RWPE1 (cell line): ENCODE data around the gene ZBTB17.
A peak's percentile ranks its signal among the peaks of the same experiment; 100 is the strongest.

Experiments
- CTCF ChIA-PET: fragments of 350-600 bp; sonication (Branson Sonifier 250); formaldehyde crosslinking; extraction: SDS; loops from one replicate; lab custom pipeline; 2021; lab: Yijun Ruan, JAX
- POLR2A ChIA-PET: fragments of 400-600 bp; formaldehyde crosslinking; extraction: SDS; loops from one replicate; lab custom pipeline; 2020; ENCODE audit warnings: antibody characterized with exemption; ENCODE audit not compliant: low non-redundant PET; lab: Yijun Ruan, JAX
- DNase-seq: peaks from one replicate; pipeline ENCODE4 v3.0.0; 2012; ENCODE audit warnings: low spot score
- H3K27ac ChIP-seq: fragments of 450-650 bp; 2 replicates; pipeline ENCODE4 v1.5.1; 2017
- TF ChIP-seq, protein P1 (sequence below): fragments of 450-650 bp; conservative IDR thresholded peaks from 2 replicates; pipeline ENCODE4 v1.5.1; 2017; ENCODE audit warnings: low read depth, mild to moderate bottlenecking

The ZBTB17 gene

DNA sequence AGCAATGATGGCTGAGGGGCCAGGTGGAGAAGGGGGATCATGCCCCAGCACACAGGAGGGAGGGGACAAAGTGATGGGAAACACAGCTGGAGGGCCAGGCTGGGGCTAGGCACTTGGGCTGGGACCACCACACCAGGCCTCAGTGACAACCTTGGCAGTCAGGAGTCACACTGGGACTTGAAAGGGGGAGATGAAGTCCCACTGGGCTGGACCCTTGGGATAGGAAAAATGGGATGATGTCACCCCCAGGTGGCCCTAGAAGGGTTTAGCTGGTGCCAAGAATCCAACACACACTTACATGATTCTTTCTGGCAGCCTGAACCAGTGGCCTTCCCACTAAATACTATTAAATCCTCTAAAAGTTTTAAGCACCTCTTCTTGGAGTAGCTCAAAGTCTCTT is 17.1 kb downstream of the ZBTB17 start:
- H3K27ac ChIP-seq: peak overlapping the region; percentile 61
- DNase-seq: no peak
- POLR2A ChIA-PET: no interaction called here
- CTCF ChIA-PET: interaction anchor here (0.6 to 0.7 kb wide), 3 partner anchors 74 to 156 kb away, joined by 3 to 5 read pairs (median 4); no protein-coding TSS in a partner anchor
- TF ChIP-seq, protein P1, sequence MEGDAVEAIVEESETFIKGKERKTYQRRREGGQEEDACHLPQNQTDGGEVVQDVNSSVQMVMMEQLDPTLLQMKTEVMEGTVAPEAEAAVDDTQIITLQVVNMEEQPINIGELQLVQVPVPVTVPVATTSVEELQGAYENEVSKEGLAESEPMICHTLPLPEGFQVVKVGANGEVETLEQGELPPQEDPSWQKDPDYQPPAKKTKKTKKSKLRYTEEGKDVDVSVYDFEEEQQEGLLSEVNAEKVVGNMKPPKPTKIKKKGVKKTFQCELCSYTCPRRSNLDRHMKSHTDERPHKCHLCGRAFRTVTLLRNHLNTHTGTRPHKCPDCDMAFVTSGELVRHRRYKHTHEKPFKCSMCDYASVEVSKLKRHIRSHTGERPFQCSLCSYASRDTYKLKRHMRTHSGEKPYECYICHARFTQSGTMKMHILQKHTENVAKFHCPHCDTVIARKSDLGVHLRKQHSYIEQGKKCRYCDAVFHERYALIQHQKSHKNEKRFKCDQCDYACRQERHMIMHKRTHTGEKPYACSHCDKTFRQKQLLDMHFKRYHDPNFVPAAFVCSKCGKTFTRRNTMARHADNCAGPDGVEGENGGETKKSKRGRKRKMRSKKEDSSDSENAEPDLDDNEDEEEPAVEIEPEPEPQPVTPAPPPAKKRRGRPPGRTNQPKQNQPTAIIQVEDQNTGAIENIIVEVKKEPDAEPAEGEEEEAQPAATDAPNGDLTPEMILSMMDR: no peak

GRCh38 chr1:15958111-15958510 is 17.8 kb downstream of the ZBTB17 start:
- TF ChIP-seq, protein P1: no peak
- ChIA-PET CTCF (no interaction called here), POLR2A (no interaction called here)
- no peak for DNase-seq
- peak overlapping the region; percentile 61 for H3K27ac ChIP-seq

DNA sequence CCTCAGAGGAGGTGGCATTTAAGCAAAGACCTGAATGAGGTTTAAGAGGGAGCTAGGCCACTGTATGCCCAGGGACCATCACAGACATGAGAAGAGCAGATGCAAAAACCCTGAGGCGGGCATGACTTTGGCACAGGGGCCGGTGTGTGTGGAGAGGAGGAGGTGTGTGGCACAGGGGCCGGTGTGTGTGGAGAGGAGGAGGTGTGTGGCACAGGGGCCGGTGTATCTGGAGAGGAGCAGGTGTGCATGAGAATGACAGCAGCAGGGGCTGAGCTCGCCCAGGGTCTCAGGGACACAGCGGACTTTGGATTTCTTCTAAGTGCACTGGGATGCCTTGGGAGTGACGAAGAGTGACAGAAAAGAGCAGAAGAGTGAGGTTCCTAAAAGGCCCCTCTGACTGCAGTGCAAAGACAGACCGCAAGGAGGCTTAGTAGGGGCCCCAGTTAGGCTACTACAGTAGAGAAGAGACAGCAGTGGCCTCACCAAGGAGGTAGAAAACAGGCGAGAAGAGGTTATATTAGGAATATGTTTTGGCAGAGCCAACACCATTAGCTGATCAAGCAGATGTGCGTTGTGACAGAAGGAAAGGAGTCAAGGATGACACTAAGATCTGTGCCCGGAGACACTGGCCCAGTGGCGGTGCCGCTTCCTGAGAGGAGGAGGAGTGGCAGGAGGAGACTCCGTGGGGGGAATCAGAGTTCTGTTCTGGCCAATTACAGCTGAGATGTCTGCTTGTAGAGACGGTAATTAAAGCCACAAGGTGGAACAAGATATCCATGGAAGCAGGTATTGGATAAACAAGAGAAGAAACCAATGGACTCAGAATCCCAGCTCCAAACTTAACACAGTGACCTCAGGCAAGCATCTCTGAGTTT is 18.4 kb downstream of the ZBTB17 start:
- no peak for DNase-seq
- CTCF ChIA-PET: interaction anchor here (0.6 kb wide), 1 partner anchor 108 kb away, joined by 3 read pairs; no protein-coding TSS in a partner anchor
- TF ChIP-seq, protein P1: no peak
- POLR2A ChIA-PET: no interaction called here
- peak overlapping the region; percentile 61 for H3K27ac ChIP-seq

- no peak for DNase-seq
- TF ChIP-seq, protein P1: no peak
- ChIA-PET POLR2A (no interaction called here), CTCF (no interaction called here)
- H3K27ac ChIP-seq: peak overlapping the region; percentile 73
Observed at GRCh38 chr1:15956150-15956549, 19.8 kb downstream of the ZBTB17 start.

DNA sequence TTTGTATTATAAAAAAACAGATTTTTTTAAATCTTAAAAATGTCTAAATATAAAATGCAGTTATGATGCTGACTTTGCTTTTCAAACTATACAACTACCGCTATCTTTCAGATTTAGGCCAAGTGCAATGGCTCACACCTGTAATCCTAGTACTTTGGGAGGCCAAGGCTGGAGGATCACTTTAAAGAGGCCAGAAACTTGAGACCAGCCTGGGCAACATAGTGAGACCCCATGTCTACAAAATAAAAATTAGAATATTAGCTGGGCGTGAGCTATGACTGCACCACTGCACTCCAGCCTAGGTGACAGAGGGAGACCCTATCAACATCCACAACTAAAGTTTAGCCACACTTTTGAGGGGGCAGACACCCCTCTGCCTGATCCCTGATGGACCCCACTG is 20.3 kb downstream of the ZBTB17 start:
- H3K27ac ChIP-seq: peak overlapping the region; percentile 73
- TF ChIP-seq, protein P1: no peak
- no peak for DNase-seq
- ChIA-PET POLR2A (no interaction called here), CTCF (no interaction called here)

- H3K27ac ChIP-seq: peak overlapping the region; percentile 100
- TF ChIP-seq, protein P1: no peak
- CTCF ChIA-PET: no interaction called here
- POLR2A ChIA-PET: no interaction called here
- DNase-seq: no peak
Observed at GRCh38 chr1:15954316-15954715, 21.6 kb downstream of the ZBTB17 start.
